Smooth muscle cell (in vitro differentiated cells): ENCODE measurements around the gene PLCD4. TPM values are rescaled to one million over a fixed set of nuclear protein-coding genes. Genes with fewer than 3 reads are reported as not detected.

Experiments used
- DNase-seq: peaks from one replicate; lab custom pipeline; 2025; ENCODE audit not compliant: unreplicated experiment; lab: John Stamatoyannopoulos, UW
- H2AFZ ChIP-seq: fragments of 200-600 bp; sonication (generic); 2 replicates; pipeline ENCODE4 v1.6.0; 2016; ENCODE audit warnings: antibody characterized with exemption, low read depth, mild to moderate bottlenecking
- H3F3A ChIP-seq: fragments of 200-600 bp; sonication (generic); 2 replicates; pipeline ENCODE4 v1.6.0; 2017; ENCODE audit warnings: antibody characterized with exemption, low read depth
- H3K27ac ChIP-seq: fragments of 200-600 bp; sonication (generic); 2 replicates; pipeline ENCODE4 v1.5.1; 2016; ENCODE audit warnings: low read depth, mild to moderate bottlenecking
- H3K27me3 ChIP-seq: fragments of 200-600 bp; sonication (generic); 2 replicates; pipeline ENCODE4 v1.6.1; 2016; ENCODE audit warnings: low read depth, mild to moderate bottlenecking
- H3K36me3 ChIP-seq: fragments of 200-600 bp; sonication (generic); 2 replicates; pipeline ENCODE4 v1.5.1; 2016; ENCODE audit warnings: low read depth
- H3K4me1 ChIP-seq: fragments of 200-600 bp; sonication (generic); 2 replicates; pipeline ENCODE4 v1.5.1; 2016; ENCODE audit warnings: low read depth
- H3K4me2 ChIP-seq: fragments of 200-600 bp; sonication (generic); 2 replicates; pipeline ENCODE4 v1.6.0; 2016; ENCODE audit warnings: mild to moderate bottlenecking
- H3K4me3 ChIP-seq: fragments of 200-600 bp; sonication (generic); 2 replicates; pipeline ENCODE4 v1.5.1; 2016; ENCODE audit warnings: mild to moderate bottlenecking
- H3K79me2 ChIP-seq: fragments of 200-600 bp; sonication (generic); 2 replicates; pipeline ENCODE4 v1.6.0; 2016; ENCODE audit warnings: low read depth, mild to moderate bottlenecking
- H3K9ac ChIP-seq: fragments of 200-600 bp; sonication (generic); 2 replicates; pipeline ENCODE4 v1.6.0; 2016; ENCODE audit warnings: low read depth
- H3K9me3 ChIP-seq: fragments of 200-600 bp; sonication (generic); replicated peaks from 2 replicates; pipeline ENCODE4 v1.5.1; 2016; ENCODE audit warnings: low read depth
- H4K20me1 ChIP-seq: fragments of 200-600 bp; sonication (generic); 2 replicates; pipeline ENCODE4 v1.6.0; 2016; ENCODE audit warnings: low read depth
- CTCF ChIP-seq: fragments of 200-600 bp; sonication (generic); IDR thresholded peaks from 2 replicates; pipeline ENCODE4 v1.5.1; 2017; ENCODE audit warnings: borderline replicate concordance, mild to moderate bottlenecking, antibody characterized with exemption; ENCODE audit not compliant: insufficient read depth, poor library complexity, severe bottlenecking
- WGBS: methylation state at CpG from one replicate; pipeline ENCODE4 v1.1.7; 2016; ENCODE audit warnings: low lambda C conversion rate; 5-methylcytosine and 5-hydroxymethylcytosine counted together
- polyA plus RNA-seq: library from polyadenylated mRNA; unstranded; fragments of >200 nt; fragmentation: Nextera tagmentation; extraction: Ambion mirVana; gene quantifications from 2 replicates; pipeline ENCODE4 v1.2.1, GENCODE V29; 2016
- total RNA-seq: library from RNA; depleted of rRNA; stranded (reverse); fragments of >200 nt; gene quantifications from 2 replicates; pipeline ENCODE4 v1.2.3, GENCODE V29; 2014

PLCD4 gene
- total and polyA plus RNA-seq, 2 experiments from 2014 or later, result 0.18 to 0.63 TPM

GRCh38 chr2:218576854-218577253 is 30.8 kb upstream of the PLCD4 start:
- DNase-seq, result no peak

GRCh38 chr2:218577482-218578220 is 30.0 kb upstream of the PLCD4 start:
- Histone ChIP-seq H3K9me3 (no peaks in the 10 kb centered on the region), H4K20me1 (peaks cover 76% of the 10 kb centered on the region), H2AFZ (no peak overlapping the region), H3K27ac (no peak overlapping the region), H3K9ac (no peak overlapping the region), H3K27me3 (no peaks in the 10 kb centered on the region), H3K36me3 (no peaks in the 10 kb centered on the region), H3K79me2 (peaks cover 83% of the 10 kb centered on the region), H3K4me2 (no peak overlapping the region), H3K4me3 (no peak overlapping the region), H3K4me1 (no peaks in the 10 kb centered on the region), H3F3A (no peaks in the 10 kb centered on the region)
- WGBS, result 98% methylated on average over 3 of the region's 3 CpGs
- DNase-seq, result no peak
- TF ChIP-seq CTCF, result no peak

More at GRCh38 chr2:218576854-218577253, 30.8 kb upstream of the PLCD4 start:
- no peak overlapping the region for H3K9ac ChIP-seq
- WGBS, result 92% methylated on average over 4 of the region's 4 CpGs
- peaks cover 76% of the 10 kb centered on the region for H4K20me1 ChIP-seq
- no peak for TF ChIP-seq CTCF
- H3K27ac ChIP-seq, result no peak overlapping the region
- no peaks in the 10 kb centered on the region for H3K4me1 ChIP-seq
- H3K36me3 ChIP-seq, result no peaks in the 10 kb centered on the region
- no peaks in the 10 kb centered on the region for H3F3A ChIP-seq
- H2AFZ ChIP-seq, result no peak overlapping the region
- H3K9me3 ChIP-seq, result no peaks in the 10 kb centered on the region
- no peaks in the 10 kb centered on the region for H3K27me3 ChIP-seq
- H3K4me2 ChIP-seq, result no peak overlapping the region
- H3K4me3 ChIP-seq, result no peak overlapping the region
- peaks cover 91% of the 10 kb centered on the region for H3K79me2 ChIP-seq

GRCh38 chr2:218578272-218578877 is 29.3 kb upstream of the PLCD4 start:
- Histone ChIP-seq H3K4me1 (no peaks in the 10 kb centered on the region), H3K36me3 (peaks cover 2% of the 10 kb centered on the region)

More at GRCh38 chr2:218578272-218578877, 29.3 kb upstream of the PLCD4 start:
- Histone ChIP-seq H2AFZ (no peak overlapping the region), H3K9ac (no peak overlapping the region), H3K79me2 (peaks cover 76% of the 10 kb centered on the region), H3K4me3 (no peak overlapping the region), H4K20me1 (peaks cover 76% of the 10 kb centered on the region), H3F3A (no peaks in the 10 kb centered on the region), H3K27me3 (no peaks in the 10 kb centered on the region), H3K4me2 (no peak overlapping the region), H3K9me3 (no peaks in the 10 kb centered on the region), H3K27ac (no peak overlapping the region)
- WGBS, result 95% methylated on average over 3 of the region's 3 CpGs
- no peak for DNase-seq
- TF ChIP-seq CTCF, result no peak
